ENCODE data around the gene GRID2. TPM values are rescaled to one million over a fixed set of nuclear protein-coding genes. Genes with fewer than 3 reads are reported as not detected.

The GRID2 gene
- total RNA-seq, 1 donor = 0.63 TPM

GRCh38 chr4:92840880-92841279 lies 537.1 kb downstream of the GRID2 start:
- DNase-seq (ENCODE audit: low read depth) = no peak
- TF ChIP-seq, protein P1, sequence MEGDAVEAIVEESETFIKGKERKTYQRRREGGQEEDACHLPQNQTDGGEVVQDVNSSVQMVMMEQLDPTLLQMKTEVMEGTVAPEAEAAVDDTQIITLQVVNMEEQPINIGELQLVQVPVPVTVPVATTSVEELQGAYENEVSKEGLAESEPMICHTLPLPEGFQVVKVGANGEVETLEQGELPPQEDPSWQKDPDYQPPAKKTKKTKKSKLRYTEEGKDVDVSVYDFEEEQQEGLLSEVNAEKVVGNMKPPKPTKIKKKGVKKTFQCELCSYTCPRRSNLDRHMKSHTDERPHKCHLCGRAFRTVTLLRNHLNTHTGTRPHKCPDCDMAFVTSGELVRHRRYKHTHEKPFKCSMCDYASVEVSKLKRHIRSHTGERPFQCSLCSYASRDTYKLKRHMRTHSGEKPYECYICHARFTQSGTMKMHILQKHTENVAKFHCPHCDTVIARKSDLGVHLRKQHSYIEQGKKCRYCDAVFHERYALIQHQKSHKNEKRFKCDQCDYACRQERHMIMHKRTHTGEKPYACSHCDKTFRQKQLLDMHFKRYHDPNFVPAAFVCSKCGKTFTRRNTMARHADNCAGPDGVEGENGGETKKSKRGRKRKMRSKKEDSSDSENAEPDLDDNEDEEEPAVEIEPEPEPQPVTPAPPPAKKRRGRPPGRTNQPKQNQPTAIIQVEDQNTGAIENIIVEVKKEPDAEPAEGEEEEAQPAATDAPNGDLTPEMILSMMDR (IDR thresholded peaks at IDR 0.05; ENCODE audit: insufficient read depth, low read length) = no peak
- H3K4me3 ChIP-seq (ENCODE audit: low read depth, low read length) = no peak overlapping the region

DNA sequence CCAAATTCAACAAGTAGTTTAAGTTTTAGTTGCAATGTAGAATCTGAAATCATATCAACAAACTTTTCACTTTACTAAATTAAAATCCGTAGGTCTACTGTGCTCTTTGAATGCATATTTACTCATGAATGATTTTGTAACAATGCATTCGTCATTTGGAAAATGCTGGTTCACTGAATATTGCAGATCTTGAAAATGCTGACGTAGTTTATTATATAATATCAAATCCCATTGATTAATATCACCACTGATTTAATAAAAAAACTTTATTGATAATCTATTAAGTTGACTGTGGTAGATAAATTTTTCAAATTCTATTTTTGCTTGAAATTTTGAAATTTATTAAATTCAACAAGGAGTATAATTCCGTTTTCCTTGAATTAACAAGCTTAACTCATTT lies 540.0 kb downstream of the GRID2 start:
- DNase-seq (ENCODE audit: low read depth) = no peak
- TF ChIP-seq, protein P1 (IDR thresholded peaks at IDR 0.05; ENCODE audit: insufficient read depth, low read length) = no peak

GRCh38 chr4:92847026-92847425 lies 543.3 kb downstream of the GRID2 start:
- no peak overlapping the region for H3K4me3 ChIP-seq (ENCODE audit: low read depth, low read length)
- TF ChIP-seq, protein P1 (IDR thresholded peaks at IDR 0.05; ENCODE audit: insufficient read depth, low read length) = no peak
- DNase-seq (ENCODE audit: low read depth) = no peak

More for the DNA sequence above, 540.0 kb downstream of the GRID2 start:
- H3K4me3 ChIP-seq (ENCODE audit: low read depth, low read length) = no peak overlapping the region

DNA sequence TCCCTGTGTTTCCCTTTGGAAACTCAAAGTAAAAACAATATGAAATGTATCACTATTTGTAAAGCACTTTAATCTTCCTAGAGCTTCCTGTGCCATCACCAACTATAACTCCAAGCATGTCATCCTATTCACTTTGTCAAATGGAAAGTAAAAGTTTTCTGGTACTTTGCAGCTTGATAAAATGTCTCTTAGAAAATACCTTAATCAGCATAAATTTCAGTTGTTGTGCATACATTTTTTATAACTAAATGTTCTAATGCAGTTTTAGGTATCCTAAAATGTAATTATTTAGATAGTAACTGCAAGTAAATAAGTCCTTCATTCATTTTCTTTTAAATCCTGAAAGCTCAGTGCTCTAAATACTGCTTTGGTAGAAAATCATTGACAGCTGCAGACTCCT lies 558.7 kb downstream of the GRID2 start:
- no peak for DNase-seq (ENCODE audit: low read depth)
- H3K4me3 ChIP-seq (ENCODE audit: low read depth, low read length) = no peak overlapping the region
- TF ChIP-seq, protein P1 (IDR thresholded peaks at IDR 0.05; ENCODE audit: insufficient read depth, low read length) = no peak

GRCh38 chr4:92864096-92864495 lies 560.3 kb downstream of the GRID2 start:
- TF ChIP-seq, protein P1 (IDR thresholded peaks at IDR 0.05; ENCODE audit: insufficient read depth, low read length) = no peak
- no peak overlapping the region for H3K4me3 ChIP-seq (ENCODE audit: low read depth, low read length)
- no peak for DNase-seq (ENCODE audit: low read depth)

DNA sequence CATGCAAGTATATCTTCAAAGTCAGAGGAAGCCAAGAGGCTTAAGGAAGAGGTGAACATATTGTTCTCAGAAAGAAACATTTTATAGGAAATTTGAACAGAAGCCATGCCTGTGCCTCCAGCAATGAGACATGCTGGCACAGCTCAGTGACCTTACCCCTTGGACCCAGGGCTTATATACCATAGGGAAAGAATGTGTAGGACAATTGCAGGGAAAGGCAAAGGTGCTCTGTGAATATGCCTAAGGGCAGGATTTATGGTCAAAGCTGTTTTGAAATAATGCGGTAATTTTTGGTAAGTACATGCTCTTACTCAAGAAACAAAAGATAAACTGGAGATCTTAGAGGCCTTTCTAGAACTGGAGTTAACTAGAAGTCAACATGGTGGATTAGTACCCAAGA lies 568.8 kb downstream of the GRID2 start:
- TF ChIP-seq, protein P1 (IDR thresholded peaks at IDR 0.05; ENCODE audit: insufficient read depth, low read length) = no peak
- H3K4me3 ChIP-seq (ENCODE audit: low read depth, low read length) = no peak overlapping the region
- DNase-seq (ENCODE audit: low read depth) = no peak

DNA sequence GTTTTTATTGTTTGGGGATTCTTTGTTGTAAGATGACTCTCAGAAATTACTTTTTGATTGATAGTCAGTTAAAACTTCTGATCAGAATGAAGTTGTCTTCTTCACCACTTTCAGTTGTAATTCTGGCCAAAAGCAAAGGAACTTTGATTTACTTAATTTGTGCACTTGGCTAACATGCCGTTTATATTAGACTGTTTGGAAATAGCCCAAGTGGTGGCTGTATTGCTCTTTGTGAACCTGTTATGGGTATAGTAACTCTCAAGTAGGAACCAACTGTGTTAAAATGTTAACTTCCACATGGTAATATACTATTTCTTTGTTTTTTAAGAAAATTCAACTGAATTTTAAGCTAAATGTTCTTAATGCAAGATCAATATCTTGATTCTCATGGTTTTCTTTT lies 581.9 kb downstream of the GRID2 start:
- TF ChIP-seq, protein P1 (IDR thresholded peaks at IDR 0.05; ENCODE audit: insufficient read depth, low read length) = no peak
- DNase-seq (ENCODE audit: low read depth) = no peak

More for the DNA sequence above, 581.9 kb downstream of the GRID2 start:
- no peak overlapping the region for H3K4me3 ChIP-seq (ENCODE audit: low read depth, low read length)

All from fibroblast of the aortic adventitia (primary cell).